Suppressor macrophage (primary cell): ENCODE measurements around the gene PRSS3.
A peak's percentile ranks its signal among the peaks of the same experiment; 100 is the strongest.
"Not testable (repeated sequence)": the region's sequence is repeated elsewhere in the genome, so short reads cannot be mapped to it uniquely, and the experiment has no call there.

Source experiments
- DNase-seq, 4 experiments: peaks; one replicate each; pipeline ENCODE4 v3.0.0-alpha.2; 2020 to 2022

PRSS3 gene

DNA sequence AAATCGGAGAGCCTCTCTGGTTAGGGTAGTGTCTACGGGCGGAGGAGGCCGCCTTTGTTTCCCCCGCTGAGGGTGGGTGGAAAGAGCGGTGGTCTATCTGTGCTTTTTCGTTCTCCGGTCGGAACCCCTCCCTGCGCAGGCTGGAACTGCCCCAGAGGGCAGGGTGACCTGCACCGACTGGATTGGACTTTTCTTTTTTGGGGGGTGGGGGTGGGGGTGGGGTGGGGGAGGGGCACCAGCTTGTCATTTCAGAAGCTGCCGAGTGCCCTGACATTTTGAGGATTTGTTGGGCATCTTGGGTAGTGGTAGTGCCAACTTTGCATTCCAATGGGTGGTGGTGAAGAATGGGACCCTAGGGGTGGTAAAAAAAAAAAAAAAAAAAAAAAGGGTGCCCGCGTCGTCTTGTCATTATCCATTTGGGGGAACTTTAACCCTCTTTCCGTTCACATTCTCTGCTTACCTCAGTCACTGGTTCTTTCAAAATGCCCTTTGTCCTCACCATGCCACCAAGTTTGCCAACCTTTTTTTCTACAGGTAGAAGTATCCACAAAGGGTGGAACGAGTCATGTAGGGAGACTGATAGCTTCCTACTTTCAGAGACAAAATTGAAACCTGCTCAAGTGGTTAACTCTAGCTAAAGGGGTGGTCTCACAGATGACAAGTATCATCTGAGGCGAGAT is 22.9 kb downstream of the PRSS3 start:
- DNase-seq: peak in 3 of 4 experiments; percentile 12 to 60 (median 21)

DNA sequence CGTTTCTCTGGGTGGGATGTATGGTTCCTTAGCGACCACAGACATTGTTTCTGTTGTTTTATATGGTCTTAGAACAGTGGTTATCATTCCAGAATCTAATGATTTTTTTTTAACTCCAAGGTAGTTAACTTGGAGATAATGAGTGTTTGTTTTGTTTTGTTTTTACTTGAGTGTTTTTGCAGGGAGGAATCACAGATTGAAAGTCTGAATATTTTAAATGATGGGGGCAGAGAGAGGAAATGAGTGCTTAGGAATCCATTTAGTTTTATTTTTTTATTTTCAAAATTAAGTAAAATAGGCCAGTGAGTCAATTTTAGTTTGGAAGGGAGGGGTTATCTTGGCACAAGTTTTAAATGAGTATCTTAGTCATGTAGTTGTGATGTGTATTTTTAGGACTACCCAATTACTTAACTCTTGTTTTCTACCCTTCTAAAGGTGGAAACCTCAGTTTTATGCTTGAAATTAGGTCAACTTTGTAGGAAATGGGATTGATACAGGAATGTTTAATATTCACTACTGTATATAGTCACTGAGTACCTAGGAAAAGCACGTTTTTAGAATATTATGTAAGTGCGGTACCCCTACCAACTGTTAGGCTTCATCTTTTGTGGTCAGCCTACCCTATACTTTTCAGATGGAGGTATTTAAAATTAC is 23.6 kb downstream of the PRSS3 start:
- peak in 2 of 4 experiments; percentile 27 to 31 for DNase-seq

- DNase-seq: no peak
These were observed 24.9 kb downstream of the PRSS3 start for GRCh38 chr9:33820231-33820745.

- DNase-seq: no peak
These were observed 28.4 kb downstream of the PRSS3 start for GRCh38 chr9:33823801-33824200.

- DNase-seq: not testable (repeated sequence)
These were observed 31.9 kb downstream of the PRSS3 start for GRCh38 chr9:33827285-33827684.

DNA sequence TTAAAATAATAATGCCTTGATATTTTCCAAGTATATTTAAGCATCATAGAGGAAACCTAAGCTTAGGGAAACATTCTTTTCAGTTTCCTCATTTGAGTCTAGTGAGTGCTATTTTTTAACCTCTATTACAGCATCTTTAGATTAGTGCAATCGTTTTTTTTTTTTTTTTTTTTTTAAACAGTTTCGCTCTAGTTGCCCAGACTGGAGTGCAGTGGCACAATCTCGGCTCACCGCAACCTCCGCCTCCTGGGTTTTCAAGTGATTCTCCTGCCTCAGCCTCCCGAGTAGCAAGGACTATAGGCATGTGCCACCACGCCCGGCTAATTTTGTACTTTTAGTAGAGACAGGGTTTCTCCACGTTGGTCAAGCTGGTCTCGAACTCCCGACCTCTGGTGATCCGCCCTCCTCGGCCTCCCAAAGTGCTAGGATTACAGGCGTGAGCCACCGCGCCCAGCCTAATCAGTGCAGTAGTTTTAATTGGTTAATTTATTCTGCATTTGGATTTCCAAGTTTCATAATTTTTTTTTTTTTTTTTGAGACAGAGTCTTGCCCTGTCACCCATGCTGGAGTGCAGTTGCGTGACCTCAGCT is 34.4 kb downstream of the PRSS3 start:
- peak; percentile 11 to 70 (median 66) for DNase-seq

DNA sequence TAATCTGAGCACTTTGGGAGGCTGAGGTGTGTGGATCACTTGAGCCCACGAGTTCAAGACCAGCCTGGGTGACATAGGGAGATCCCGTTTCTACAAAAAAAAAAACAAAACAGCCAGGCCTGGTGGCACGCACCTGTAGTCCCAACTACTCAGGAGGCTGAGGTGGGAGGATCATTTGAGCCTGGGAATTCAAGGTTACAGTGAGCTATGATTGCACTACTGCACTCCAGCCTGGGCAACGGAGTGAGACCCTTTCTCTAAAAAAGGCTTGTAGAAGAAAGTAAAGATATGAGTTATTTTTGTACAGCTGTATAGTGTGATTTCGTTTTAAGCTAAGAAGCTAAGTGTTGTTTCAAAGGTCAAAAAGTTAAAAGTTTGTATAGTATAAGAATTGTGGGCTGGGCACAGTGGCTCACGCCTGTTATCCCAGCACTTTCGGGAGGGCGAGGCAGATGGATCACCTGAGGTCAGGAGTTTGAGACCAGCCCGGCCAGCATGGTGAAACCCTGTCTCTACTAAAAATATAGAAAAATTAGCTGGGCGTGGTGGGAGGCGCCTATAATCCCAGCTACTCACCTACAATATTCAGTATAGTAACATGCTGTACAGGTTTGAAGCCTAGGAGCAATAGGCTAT is 40.4 kb downstream of the PRSS3 start:
- DNase-seq: no peak

DNA sequence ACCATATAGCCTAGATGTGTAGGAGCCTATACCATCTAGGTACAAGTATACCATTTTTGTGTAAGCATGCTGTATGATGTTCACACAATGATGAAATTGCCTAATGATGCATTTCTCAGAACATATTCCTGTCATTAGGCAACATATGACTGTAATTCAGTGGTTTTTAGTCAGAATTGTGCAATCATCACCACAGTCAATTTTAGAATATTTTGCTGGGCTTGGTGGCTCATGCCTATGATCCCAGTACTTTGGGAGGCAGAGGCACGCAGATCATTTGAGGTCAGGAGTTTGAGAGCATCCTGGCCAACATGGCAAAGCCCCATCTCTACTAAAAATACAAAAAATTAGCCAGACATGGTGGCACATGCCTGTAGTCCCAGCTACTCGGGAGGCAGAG is 40.9 kb downstream of the PRSS3 start:
- DNase-seq: peak; percentile 69 to 94 (median 86)

DNA sequence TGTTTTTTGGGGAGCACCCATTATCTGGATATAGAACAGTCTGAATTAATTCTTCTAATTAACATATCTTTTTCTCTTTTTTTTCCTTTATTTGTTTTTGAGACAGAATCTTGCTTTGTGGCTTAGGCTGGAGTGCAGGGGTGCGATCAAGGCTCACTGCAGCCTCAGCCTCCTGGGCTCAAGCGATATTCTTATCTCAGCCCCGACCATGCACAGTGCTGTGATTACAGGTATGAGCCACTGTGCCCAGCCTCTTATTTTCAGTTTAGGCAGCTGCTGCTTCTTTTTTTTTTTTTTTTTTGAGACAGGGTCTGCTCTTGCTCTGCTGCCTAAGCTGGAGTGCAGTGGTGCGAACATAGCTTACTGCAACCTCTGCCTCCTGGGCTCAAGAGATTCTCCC is 41.8 kb downstream of the PRSS3 start:
- DNase-seq: no peak

DNA sequence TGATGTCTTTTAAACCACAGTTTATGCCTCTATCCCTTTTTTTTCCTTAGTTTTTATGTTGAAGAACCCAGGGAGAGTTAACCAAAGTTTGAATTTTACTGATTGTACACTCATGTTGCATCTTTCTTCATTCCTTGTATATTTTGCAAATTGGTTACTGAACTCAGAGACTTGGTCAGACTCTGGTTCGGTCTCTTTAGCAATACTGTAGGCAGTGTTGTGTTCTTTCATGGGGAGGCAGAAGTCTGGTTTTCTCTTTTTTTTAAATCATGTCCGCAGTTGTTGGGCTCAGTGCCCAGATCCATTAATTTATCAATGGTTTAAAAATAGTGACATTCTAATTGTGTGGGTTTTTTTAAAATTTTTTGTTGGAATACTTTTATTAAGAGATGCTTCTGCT is 45.0 kb downstream of the PRSS3 start:
- peak in 2 of 4 experiments; percentile 33 to 52 for DNase-seq

- peak; percentile 48 to 68 (median 58) for DNase-seq
These were observed 48.1 kb downstream of the PRSS3 start for GRCh38 chr9:33843312-33843961.

DNA sequence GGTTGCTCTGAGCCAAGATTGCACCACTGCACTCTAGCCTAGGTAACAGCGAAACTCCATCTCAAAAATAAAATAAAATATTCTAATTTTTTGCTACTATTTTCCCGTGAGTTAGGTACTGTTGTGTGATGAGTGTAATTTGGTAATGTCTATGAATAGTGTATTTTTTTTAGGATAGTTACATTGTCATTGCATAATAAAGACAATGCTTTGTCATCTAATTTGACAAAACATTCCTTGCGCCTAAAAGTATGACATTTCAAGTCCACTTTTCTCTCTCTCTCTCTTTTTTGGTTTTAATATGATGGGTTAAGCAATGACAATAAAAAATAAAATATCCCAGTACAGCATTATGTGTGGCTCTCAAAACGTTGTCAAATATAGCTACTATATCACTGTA is 50.9 kb downstream of the PRSS3 start:
- DNase-seq: no peak

GRCh38 chr9:33847894-33848205 is 52.5 kb downstream of the PRSS3 start:
- DNase-seq: not testable (repeated sequence)
